ENCODE data around the gene SPRTN.

SPRTN gene

GRCh38 chr1:231401478-231401877 lies 63.4 kb downstream of the SPRTN start (continued):
- no peak for TF ChIP-seq TOX (CRISPR knock-in tag; IDR thresholded peaks at IDR 0.05; ENCODE audit: borderline replicate concordance)
- no peak for TF ChIP-seq ESRRG (CRISPR knock-in tag; IDR thresholded peaks at IDR 0.05)

DNA sequence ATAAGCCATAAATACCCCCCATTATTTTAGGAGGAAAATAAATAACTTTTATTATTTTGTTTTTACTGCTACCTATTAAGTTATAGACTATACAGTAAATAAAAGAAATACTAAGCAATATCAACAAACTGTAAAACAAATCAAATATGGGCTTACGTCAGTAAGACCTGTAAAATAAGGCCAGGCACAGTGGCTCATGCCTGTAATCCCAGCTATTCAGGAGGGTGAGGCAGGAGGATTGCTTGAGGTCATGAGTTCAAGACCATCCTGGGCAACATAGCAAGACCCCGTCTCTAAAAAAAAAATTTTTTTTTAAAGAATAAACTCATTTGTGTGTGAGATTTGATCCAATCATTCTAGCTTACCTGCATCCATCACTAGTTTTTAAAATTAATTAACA lies 66.2 kb downstream of the SPRTN start:
- ATAC-seq = no peak
- TF ChIP-seq ZC3H10 (CRISPR knock-in tag; IDR thresholded peaks at IDR 0.05) = no peak
- TF ChIP-seq, protein P1, sequence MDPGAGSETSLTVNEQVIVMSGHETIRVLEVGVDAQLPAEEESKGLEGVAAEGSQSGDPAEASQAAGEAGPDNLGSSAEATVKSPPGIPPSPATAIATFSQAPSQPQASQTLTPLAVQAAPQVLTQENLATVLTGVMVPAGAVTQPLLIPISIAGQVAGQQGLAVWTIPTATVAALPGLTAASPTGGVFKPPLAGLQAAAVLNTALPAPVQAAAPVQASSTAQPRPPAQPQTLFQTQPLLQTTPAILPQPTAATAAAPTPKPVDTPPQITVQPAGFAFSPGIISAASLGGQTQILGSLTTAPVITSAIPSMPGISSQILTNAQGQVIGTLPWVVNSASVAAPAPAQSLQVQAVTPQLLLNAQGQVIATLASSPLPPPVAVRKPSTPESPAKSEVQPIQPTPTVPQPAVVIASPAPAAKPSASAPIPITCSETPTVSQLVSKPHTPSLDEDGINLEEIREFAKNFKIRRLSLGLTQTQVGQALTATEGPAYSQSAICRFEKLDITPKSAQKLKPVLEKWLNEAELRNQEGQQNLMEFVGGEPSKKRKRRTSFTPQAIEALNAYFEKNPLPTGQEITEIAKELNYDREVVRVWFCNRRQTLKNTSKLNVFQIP (CRISPR knock-in tag; IDR thresholded peaks at IDR 0.05; ENCODE audit: borderline replicate concordance, low read depth) = no peak
- no peak for TF ChIP-seq ZNF565 (CRISPR knock-in tag; conservative IDR thresholded peaks at IDR 0.05; ENCODE audit: low read depth)
- TF ChIP-seq CSDC2 (CRISPR knock-in tag; IDR thresholded peaks at IDR 0.05) = no peak
- no peak for TF ChIP-seq ZFP30 (CRISPR knock-in tag; IDR thresholded peaks at IDR 0.05)
- TF ChIP-seq GLIS3 (CRISPR knock-in tag; IDR thresholded peaks at IDR 0.05) = no peak
- TF ChIP-seq RARB (CRISPR knock-in tag; IDR thresholded peaks at IDR 0.05) = no peak
- no peak for TF ChIP-seq SNAI2 (CRISPR knock-in tag; IDR thresholded peaks at IDR 0.05)
- no peak for TF ChIP-seq TCF4 (CRISPR knock-in tag; IDR thresholded peaks at IDR 0.05; ENCODE audit: borderline replicate concordance)
